ENCODE data around the gene SLC29A1. TPM values are rescaled to one million over a fixed set of nuclear protein-coding genes. Genes with fewer than 3 reads are reported as not detected.
A peak's percentile ranks its signal among the peaks of the same experiment; 100 is the strongest.

SLC29A1 gene
- total and polyA plus RNA-seq, 9 of the 15 experiments (the other 6 are each of a cell fraction or from before 2014, with no cell fraction given), result 18.9 to 170 (median 57.7) TPM

GRCh38 chr6:44269178-44269920 is 46.0 kb downstream of the SLC29A1 start:
- ChIA-PET CTCF (ENCODE audit: low intra/inter-chr PET ratio) (interaction anchor here (1.2 to 4.6 kb wide), 2 partner anchors 36 to 69 kb away, joined by 7 to 61 read pairs; no protein-coding TSS in a partner anchor), POLR2A (interaction anchor here (0.6 to 8.2 kb wide), 11 partner anchors 9 to 389 kb away, joined by 3 to 69 read pairs (median 3); partner anchors contain the start of gene HSP90AB1)
- no peaks in the 10 kb centered on the region for H3K36me3 ChIP-seq (ENCODE audit: control insufficient read depth, insufficient read depth, low read length)
- FAIRE-seq, result no peak
- no peak overlapping the region for H3K4me3 ChIP-seq
- H3K9me3 ChIP-seq (replicated peaks; ENCODE audit: control insufficient read depth, insufficient read depth, low read depth, low read length), result no peaks in the 10 kb centered on the region
- H3K4me2 ChIP-seq (ENCODE audit: insufficient read depth, low read length), result no peak overlapping the region
- TF ChIP-seq RHOXF2B (CRISPR knock-in tag; conservative IDR thresholded peaks at IDR 0.05), result no peak
- TF ChIP-seq ZKSCAN1 (IDR thresholded peaks at IDR 0.05; ENCODE audit: low read depth, low read length), result 0 out of 2 replicates have a peak, but pooled peaks have one; percentile 57
- TF ChIP-seq GABPB2 (CRISPR knock-in tag; conservative IDR thresholded peaks at IDR 0.05), result no peak
- WGBS (ENCODE audit: insufficient coverage, low coverage, missing lambda C conversion rate), result 0% methylated on average over 1 of the region's 1 CpG
- H2AFZ ChIP-seq (ENCODE audit: low read depth, low read length), result no peak overlapping the region
- no peak for DNase-seq (ENCODE audit: extremely low read depth in 1 of 4, low spot score in 3 of 4)
- in situ Hi-C loops (cut with MboI), result loop anchor here (5.0 kb wide), 1 partner anchor 73 kb away; the partner anchor contains the start of gene SPATS1
- no peak overlapping the region for H3K27ac ChIP-seq (ENCODE audit: extremely low read depth, low read depth, low read length)
- H3K27me3 ChIP-seq (ENCODE audit: control insufficient read depth in 2 of 2, insufficient read depth in 2 of 2, low read length in 2 of 2), result peaks cover 43 to 50% of the 10 kb centered on the region in 2 experiments
- no peak overlapping the region for H3K9ac ChIP-seq (ENCODE audit: insufficient read depth in 1 of 2, low read depth in 2 of 2, low read length in 2 of 2)
- H3K4me1 ChIP-seq (replicated peaks in 1 of 2; ENCODE audit: control insufficient read depth in 2 of 2, insufficient read depth in 2 of 2, low read length in 2 of 2), result peaks cover 4 to 25% of the 10 kb centered on the region in 2 experiments; a peak in 4 of 5 replicates
- no peaks in the 10 kb centered on the region for H3K9me1 ChIP-seq (ENCODE audit: control insufficient read depth, insufficient read depth, low read length)
- no peak for ATAC-seq
- intact Hi-C loops (cut with micrococcal nuclease), result loop anchor here (2.0 to 5.0 kb wide), 2 partner anchors 172 to 187 kb away; no protein-coding TSS in a partner anchor
- peaks cover 6% of the 10 kb centered on the region; the same call in 1 of the 2 replicates for H4K20me1 ChIP-seq (replicated peaks; ENCODE audit: control insufficient read depth, insufficient read depth, low read length)
- no TSS peak for BruUV-seq (replicated peaks)
- H3K79me2 ChIP-seq (ENCODE audit: control insufficient read depth, insufficient read depth, low read length), result peaks cover 8% of the 10 kb centered on the region
